GM18909 (cell line): Measurements from ENCODE around the gene KCNH1.
A peak's percentile ranks its signal among the peaks of the same experiment; 100 is the strongest.
"Not testable (repeated sequence)": the region's sequence is repeated elsewhere in the genome, so short reads cannot be mapped to it uniquely, and the experiment has no call there.

ENCODE experiments used
- ATAC-seq: cut with Tn5 transposase; IDR thresholded peaks from one replicate; pipeline ENCODE4 v1.9.1; 2021; ENCODE audit warnings: mild to moderate bottlenecking; ENCODE audit not compliant: unreplicated experiment, poor library complexity

The KCNH1 gene

DNA sequence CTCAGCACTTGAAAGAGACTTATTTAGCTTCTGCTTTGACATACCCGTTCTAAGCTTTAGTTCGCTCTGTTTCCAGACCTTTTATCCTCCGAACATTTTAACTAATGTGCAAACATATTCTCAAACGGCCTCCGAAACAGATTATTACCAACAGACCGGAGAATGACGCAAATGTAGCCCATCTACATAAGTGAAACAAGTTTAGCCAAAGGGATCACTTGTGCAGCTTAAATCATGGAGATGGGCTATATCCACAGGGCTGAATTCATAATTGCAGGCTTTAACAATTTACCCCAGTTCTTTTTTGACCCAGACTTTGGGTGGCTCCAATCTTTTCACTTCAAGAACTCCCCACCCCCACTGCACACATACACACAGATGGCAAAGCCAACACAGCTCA lies 119.7 kb downstream of the KCNH1 start:
- ATAC-seq, result no peak

DNA sequence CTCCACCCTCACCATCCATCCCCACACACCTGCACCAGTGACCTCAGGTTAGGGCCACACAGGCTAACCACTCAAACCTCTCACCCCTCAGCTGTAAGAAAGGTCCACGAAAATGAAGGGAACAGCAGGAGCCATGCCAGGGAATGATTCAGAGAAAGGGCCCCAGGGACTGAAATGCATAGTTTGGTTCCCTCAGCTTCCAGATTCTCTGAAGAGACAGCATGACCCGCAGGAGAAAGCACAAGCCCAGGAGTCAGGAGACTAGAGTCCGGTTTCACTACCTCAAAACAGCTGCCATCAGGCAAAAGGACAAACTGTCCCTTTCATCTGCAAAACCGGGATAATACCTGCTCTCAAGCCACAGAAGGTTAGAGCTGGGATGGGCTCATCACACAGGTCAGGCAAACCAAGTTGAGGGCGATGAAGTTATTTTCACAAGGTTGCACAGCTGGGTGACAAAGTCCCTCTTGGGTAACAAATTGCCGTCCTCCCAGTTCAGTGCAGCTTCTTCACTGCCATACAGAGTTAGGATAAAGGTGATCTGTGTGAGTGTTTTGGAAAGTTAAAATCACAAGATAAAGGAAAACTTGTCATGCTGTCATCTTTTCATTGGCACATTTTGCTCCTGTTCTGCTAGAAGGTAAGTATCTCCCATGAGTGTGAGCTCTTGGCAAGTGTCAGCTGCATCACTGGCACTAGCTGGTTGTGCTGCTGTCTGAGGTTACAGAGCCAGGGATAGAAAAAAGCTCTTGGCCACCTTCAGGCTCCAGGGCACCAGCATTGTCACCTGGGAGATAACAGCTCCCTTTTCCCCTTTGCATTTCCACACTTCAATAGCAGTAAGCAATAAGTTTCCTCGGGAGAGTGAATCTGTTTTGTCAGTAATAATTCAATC lies 120.4 kb downstream of the KCNH1 start:
- no peak for ATAC-seq

DNA sequence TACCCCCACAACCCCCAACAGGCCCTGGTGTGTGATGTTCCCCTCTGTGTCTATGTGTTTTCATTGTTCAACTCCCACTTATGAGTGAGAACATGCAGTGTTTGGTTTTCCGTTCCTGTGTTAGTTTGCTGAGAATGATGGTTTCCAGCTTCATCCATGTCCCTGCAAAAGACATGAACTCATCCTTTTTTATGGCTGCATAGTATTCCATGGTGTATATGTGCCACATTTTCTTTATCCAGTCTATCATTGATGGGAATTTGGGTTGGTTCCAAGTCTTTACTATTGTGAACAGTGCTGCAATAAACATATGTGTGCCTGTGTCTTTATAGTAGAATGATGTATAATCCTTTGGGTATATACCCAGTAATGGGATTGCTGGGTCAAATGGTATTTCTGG lies 122.8 kb downstream of the KCNH1 start:
- ATAC-seq, result not testable (repeated sequence)

DNA sequence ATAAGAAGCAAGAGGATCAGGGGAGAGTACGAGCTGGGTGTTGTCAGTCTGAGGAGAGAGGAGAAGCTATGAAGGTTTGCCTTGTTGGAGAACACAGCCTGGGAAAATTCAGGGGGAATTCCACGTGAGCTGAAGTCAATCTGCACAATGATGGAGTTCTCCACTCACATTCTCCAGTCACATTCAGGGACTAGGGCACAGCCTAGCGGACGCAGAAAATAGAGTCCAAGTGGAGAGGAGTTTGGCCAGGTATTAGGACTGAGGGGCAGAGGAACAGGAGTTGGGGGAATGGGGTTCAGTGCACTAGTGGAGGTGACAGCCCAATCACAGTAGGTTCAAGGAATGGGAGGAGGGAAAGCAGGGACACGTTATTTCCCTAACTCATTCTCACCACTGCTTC lies 124.0 kb downstream of the KCNH1 start:
- no peak for ATAC-seq

DNA sequence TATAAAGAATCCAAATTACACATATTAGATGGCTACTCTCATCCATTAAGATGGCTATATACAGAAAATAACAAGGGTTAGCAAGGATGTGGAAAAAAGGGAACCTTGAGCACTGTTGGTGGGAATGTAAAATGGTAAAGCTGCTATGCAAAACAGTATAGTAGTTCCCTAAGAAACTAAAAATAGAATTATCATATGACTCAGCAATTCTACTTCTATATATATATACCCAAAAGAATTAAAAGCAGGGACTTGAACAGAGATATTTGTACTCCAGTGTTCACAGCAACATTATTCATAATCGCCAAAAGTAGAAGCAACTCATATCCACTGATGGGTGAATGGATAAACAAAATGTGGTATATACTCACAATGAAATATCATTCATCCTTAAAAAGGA lies 126.1 kb downstream of the KCNH1 start:
- ATAC-seq, result no peak

DNA sequence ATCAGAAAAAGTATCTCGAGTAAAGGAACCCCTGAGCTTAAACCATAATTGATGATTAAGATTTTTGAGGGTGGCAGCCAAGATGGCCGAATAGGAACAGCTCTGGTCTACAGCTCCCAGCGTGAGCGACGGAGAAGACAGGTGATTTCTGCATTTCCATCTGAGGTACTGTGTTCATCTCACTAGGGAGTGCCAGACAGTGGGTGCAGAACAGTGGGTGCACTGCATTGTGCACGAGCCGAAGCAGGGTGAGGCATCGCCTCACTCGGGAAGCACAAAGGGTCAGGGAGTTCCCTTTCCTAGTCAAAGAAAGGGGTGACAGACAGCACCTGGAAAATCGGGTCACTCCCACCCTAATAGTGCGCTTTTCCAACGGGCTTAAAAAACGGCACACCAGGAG lies 138.0 kb downstream of the KCNH1 start:
- not testable (repeated sequence) for ATAC-seq

DNA sequence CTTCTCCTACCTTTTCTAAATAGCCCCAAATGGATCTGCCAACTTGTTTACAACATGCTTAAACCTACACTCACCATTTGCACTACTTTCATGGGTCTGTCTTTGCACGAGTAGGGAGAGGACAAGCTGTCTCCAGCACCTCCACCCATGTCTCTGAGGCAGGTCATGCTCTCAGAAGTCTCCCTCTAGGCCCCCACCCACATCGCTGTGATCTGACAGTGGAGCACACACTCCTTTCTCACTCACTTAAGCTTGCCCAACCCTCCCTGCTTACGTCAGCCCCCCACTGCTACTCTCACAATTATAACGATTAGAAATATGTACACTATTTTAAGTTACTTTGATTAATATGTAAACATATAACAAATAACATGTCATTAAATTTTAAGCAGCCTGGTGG lies 141.1 kb downstream of the KCNH1 start:
- ATAC-seq, result no peak

DNA sequence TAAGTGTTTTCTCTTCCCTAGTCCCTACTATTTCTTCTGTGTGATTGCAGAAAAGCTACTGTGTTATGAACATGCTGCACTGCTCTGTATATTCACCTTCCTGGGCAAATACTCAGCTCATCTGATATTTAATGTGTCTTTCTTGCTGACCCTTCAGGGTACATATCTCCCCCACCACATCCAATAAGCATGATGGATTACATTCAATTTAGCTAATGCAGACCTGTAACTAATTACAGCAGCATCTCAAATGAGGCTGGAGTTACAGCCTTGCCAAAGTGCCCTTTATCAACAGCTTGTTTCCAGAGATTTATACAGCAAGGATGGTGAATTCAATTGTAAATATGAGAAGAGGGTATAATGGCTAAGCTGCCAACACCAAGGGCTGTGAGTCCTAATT lies 144.0 kb downstream of the KCNH1 start:
- ATAC-seq, result no peak

DNA sequence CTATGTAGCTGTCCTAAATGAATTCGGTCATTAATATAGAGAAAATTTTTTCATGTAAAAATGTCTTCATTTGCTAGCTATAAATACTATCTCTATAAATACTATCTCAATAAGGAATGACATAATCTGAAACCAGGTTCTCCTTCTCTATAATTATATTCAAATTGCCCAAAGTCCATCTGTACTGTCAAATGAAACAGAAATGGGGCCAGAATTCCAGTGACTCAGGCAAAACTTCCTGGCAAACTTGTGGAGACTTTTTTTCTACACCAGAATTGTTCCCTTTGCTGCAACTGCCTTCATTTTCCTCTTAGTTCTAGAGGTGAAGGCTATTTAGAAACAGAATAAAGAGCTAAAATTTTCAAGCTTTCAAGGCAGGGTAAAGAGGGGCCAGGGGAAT lies 152.5 kb downstream of the KCNH1 start:
- ATAC-seq, result no peak

DNA sequence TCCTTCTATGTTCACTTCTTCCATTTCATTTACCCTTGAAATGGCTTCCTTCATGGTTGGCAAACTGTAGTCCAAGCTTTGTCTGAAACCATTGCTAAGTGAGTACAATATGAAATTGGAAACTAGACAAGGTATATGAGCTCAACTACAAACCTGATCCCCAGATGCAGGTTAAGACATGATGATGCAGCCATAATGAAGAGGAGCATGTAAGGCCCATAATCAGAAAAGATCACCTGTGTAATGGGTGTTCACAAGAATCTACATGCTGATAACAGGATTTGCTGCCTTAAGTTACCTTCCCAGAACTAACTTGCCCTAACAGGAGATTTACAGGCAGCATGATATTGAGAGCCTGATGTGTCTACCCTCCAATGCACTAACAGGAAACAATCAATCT lies 153.9 kb downstream of the KCNH1 start:
- ATAC-seq, result no peak

DNA sequence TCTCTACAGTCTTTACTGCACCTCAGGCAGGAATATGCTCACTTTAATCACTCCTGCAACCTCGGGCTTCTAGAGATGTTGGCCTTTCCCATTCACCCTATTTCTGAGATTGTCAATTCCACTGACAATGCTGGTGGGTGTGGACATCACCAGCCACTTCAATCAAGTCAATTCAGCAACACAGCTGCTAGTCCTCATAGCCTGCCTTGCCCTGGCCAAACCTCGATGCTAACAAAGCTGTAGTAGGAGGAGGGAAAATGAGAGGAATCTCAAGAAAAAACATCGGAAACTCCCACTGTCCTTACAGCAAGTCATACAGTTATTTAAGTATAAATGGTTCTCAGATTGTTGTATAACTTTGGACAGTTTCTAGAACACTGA lies 155.0 kb downstream of the KCNH1 start:
- no peak for ATAC-seq

DNA sequence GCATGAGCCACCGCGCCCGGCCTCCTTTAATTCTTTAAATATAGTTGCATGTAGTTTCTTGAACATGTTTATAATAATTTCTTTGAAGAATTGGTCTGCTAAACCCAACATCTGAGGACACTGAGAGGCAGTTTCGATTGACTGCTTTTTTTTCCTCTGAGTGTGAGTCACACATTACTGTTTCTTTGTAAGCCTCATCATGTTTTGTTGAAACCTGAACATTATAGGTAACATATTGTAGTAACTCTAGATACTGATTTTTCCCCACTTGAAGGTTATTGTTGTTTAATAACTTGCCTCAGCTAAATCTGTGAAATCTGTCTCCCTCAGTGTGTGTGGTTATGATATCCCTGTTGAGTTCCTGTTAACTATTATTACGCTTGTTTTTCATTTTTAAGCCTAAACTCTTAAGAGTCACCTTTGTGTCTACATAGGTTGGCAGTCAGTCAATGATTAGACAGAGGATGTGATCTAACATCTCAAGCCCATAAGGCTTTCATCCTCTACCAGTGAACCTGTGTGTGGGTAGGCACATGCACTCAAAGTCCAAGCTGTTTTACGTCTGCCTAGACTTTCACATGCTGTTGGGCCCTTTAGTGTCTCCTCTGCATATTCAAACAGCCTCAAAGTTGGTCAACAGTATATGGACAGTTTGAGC lies 155.5 kb downstream of the KCNH1 start:
- peak; percentile 71 for ATAC-seq

DNA sequence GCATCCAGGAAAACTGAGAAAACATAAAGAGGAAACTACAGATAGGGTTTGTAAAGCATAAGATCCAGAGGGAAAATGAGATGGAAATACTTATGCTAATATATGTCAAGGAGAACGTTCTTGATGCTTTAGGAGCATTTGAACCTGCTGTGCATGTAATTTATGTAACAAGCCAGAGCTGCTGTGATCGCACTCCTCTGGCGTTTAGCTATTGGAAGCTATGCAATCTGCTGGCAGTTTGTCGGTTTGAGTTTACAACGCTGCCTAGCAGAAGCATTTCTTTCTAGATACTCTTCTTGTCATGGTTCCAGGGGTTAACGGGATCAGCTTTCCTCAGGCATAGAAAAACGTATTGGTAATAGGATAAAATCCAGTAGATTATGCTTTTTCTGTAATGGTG lies 182.7 kb downstream of the KCNH1 start:
- no peak for ATAC-seq

DNA sequence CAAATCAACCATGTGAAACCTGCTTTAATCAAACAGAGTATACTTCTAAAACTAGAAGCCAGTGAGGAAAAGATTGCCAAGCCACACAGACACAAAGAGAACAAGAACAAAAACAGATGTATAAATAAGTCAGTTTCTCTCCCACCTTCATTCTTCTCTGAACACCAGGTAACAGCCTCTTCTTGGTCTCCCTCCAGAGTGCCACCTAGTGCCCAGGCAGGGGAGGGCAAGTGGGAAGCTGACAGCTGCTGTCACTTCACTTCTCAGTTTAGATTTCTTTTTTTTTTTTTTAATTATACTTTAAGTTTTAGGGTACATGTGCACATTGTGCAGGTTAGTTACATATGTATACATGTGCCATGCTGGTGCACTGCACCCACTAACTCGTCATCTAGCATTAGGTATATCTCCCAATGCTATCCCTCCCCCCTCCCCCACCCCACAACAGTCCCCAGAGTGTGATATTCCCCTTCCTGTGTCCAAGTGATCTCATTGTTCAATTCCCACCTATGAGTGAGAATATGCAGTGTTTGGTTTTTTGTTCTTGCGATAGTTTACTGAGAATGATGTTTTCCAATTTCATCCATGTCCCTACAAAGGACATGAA lies 183.9 kb downstream of the KCNH1 start:
- ATAC-seq, result peak; percentile 65

DNA sequence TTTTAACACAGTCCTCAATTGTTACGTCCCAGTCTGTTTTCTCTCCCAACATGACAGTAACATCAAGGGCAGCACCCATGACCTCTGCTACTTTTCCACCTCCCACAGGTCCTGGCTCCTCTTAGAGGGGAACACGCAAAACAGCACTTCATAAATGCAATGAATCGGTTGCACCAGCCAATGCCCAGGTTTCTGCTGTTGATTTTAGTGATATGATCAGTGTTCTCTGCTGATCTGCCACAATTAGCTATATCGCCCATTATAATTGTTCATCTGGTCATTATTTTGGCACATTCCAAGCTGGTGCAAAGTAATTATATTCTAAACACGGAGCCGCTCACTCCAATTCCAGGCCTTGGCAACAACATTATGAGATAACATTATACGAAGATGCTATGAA lies 184.5 kb downstream of the KCNH1 start:
- ATAC-seq, result no peak

DNA sequence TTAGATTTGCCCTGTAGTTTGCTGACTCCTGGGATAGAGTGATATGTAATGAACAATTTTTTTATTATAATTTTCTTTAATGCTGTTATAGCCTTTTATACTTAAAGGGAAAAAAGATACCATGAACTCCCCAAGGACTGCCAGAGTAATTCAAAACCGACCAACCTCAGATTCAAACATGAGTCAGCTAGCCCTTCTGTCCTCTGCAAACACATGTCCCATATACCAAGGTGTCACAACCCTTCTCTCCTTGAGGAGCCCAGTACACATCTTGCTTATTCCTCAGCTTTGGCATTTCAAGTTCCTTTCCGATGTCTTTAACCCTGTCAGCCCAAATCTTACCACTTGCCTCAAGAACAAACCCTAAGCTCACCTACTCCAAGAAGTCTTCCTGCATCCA lies 184.9 kb downstream of the KCNH1 start:
- ATAC-seq, result no peak

DNA sequence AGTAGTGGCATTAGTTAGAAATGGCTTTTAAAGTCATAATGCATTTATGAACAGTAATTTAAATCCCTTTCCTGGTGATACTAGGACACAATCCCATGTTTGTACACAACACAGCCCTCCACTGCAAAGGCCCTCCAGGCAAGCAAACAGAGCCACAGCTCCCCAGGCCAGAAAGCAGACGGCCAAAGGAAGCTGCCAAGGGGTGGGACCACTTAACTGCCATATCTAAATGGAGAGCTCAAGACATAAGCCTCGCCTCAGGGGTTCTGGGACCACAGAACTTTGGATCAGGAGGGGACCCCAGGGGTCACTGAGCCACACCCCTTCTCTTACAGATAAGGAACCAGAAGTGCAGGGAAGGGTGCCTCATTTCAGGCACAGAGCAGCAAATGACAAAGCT lies 189.7 kb downstream of the KCNH1 start:
- no peak for ATAC-seq

DNA sequence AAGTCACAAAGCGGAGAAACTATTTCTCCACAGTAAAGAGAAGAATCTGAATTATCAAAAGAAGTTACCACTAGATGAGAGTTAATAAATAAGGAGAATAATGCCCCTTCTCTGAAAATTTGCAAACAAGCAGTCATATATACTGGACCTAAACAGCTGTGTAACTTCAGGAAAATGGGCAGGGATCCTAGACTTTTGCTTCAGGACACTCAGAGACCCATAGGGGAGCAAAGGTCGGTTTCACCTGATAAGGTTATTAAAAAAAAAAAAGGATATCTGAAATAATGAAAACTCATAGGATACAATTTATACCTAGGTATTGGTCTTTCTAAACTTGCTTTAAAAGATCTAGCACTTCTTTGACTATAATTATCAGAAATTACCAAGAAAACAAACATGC lies 191.4 kb downstream of the KCNH1 start:
- ATAC-seq, result no peak

DNA sequence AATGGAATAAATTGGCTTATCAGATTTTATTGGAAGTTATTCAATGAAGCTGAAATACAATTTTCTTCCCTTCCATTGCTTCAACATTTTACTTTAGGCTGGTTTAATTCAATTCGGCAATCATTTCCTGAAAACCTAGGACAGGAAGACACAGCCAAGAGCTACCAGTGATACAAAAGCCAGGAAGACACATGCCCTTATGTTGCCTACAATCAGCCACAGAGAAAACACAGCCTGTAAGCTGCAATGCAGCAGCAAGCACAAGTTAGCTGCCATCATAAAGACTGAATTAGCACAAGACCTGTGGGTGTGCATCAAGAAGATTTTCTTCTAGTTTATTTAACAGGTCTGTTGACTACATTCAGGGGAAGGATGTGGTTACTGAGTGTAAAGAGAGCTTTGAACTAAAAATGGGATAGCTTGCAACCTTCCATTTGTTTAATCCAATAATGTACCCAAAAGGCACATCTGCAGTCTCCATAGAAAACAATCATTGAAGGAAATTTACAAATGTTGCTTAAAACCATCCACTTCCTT lies 193.8 kb downstream of the KCNH1 start:
- ATAC-seq, result no peak

DNA sequence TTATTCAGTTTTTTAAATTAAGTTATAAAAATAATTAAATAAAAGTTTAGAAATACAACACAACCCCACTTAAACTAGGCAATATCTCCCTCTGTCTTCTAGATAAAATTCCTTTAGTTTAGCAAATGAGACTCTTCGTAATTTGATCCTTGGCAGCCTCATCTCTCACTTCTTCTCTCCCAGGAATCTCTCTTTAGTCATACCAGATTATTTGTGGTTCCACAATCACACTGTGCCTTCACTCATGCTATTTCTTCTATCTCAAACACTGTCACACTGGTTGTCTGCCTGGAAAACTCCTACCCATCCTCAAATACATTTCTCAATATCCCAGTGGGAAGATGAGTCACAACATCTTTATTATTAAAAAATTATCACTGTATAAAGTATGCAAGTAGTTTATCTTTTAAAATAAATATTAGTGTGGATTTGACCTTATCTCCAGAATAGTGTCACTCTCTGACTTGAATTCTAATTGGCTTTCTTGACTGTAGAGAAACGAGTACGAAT lies 195.5 kb downstream of the KCNH1 start:
- ATAC-seq, result no peak

DNA sequence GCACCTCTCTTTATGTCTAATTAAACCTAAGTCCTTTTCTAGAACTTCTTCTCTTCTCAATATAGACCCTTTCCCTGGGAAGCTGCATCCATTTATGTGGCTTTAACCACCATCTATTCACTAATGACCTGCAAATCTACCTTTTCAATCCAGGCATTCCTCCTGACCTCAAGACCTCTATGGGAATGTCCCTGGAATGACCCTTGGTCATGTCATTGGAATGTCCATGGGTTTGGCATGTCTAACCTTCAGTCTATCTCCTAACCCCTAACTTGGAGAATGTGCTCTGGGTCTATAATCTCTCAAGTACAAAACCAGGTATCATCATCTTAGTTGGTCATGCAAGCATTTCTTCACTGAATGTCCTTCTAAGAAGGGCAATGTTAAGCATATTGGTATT lies 196.1 kb downstream of the KCNH1 start:
- no peak for ATAC-seq
